Astrocyte of the cerebellum (primary cell): ENCODE data around the gene MOK.

Source experiments
- DNase-seq: peaks from one replicate; pipeline ENCODE4 v3.0.0-alpha.2; 2011; ENCODE audit warnings: low read depth
- H3K4me3 ChIP-seq: 2 replicates; pipeline ENCODE4 v1.5.1; 2011; ENCODE audit warnings: mild to moderate bottlenecking, low read depth, low read length, moderate library complexity
- in situ Hi-C: cut with HindIII; loops from 2 replicates; pipeline ENCODE4 v1.10.0; 2017; ENCODE audit warnings: low sequenced_read_pairs
- TF ChIP-seq, protein P1 (sequence below): IDR thresholded peaks from 2 replicates; pipeline ENCODE4 v1.5.1; 2012; ENCODE audit warnings: low read length, low read depth, moderate library complexity, mild to moderate bottlenecking; ENCODE audit errors: missing control alignments

MOK gene

DNA sequence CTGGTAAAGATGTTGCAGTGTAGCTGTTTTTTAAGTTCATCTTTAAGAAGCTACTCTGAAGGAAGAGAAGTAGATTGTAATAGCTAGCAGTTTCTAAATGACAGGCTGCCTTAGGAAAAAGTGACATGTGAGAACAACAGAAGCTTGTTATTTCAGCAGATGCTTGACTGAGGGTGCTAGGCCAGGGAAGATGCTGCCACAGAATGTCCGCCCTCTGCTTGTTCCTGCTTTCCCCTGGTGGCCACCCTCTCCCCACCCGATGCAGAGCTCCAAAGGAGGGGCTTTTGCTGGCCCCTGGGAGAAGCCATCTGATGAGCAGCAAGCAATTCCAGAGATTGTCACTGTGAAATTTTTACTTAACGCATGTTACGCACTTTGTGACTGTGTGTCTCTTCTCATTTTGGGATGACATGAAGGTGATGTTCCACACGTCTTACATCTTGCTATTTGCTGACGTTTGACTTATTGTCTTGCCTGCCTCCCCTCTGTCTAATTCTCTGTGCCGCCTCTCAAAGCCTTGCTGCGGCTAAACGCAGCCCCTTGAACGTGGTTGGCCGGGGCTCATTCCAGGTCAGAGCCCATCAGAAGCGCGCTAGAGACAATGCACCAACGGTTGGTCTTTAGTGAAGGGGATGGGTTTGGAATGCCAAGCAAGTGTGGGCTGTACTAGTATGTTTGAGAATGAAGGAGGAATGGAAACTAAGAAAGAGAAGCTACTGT, 120.5 kb downstream of the MOK start:
- no peak for DNase-seq
- H3K4me3 ChIP-seq = no peak overlapping the region
- TF ChIP-seq, protein P1, sequence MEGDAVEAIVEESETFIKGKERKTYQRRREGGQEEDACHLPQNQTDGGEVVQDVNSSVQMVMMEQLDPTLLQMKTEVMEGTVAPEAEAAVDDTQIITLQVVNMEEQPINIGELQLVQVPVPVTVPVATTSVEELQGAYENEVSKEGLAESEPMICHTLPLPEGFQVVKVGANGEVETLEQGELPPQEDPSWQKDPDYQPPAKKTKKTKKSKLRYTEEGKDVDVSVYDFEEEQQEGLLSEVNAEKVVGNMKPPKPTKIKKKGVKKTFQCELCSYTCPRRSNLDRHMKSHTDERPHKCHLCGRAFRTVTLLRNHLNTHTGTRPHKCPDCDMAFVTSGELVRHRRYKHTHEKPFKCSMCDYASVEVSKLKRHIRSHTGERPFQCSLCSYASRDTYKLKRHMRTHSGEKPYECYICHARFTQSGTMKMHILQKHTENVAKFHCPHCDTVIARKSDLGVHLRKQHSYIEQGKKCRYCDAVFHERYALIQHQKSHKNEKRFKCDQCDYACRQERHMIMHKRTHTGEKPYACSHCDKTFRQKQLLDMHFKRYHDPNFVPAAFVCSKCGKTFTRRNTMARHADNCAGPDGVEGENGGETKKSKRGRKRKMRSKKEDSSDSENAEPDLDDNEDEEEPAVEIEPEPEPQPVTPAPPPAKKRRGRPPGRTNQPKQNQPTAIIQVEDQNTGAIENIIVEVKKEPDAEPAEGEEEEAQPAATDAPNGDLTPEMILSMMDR = no peak
- in situ Hi-C loops = no loop called here

DNA sequence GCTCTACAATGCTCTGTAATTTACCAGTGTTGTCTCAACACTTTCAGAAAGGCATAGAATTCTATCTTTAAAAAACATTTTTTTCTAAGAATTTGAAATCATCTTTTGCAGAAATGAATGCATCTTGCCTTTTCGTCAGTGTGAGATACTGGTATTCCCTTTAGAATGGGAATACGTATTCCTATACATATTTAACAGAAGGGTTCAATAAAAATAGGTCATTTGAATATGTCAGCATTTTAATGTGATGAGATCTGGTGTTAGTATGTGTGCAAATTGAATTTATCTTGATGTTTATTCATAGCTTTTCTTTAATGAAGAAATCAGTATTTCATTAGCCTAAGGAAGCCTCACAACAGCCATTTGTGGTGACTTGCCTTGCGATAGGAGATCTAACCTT, 121.1 kb downstream of the MOK start:
- TF ChIP-seq, protein P1 = no peak
- DNase-seq = no peak
- H3K4me3 ChIP-seq = no peak overlapping the region
- in situ Hi-C loops = no loop called here

DNA sequence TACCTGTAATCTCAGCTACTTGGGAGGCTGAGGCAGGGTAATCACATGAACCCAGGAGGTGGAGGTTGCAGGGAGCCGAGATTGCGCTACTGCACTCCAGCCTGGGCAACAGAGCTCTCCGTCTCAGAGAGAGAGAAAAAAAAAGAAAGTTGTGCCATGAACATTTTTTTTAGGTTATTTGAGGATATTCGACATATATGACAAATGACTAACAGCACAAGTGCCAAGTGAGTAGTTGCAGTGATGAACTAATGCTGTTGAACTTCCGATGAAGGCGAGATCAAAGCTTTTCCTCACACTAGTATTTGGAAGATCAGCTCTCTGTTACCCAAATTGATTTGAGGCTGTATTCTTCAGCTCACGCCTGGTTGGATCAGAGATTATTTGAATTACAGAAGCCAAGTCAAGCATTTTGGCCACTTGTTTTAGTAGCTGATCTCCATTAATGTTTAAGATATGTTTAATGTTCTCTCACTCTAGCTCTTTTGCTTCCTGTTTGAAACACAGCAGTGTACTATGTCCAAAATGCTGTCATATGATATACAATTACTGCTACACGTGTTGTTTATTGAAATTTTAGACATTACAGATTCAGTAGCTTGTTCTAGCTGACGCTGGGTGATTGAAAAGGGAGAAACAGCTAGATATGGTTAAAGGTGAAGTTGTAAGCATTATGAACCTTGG, 121.9 kb downstream of the MOK start:
- no peak overlapping the region for H3K4me3 ChIP-seq
- in situ Hi-C loops = no loop called here
- no peak for DNase-seq
- TF ChIP-seq, protein P1 = no peak

DNA sequence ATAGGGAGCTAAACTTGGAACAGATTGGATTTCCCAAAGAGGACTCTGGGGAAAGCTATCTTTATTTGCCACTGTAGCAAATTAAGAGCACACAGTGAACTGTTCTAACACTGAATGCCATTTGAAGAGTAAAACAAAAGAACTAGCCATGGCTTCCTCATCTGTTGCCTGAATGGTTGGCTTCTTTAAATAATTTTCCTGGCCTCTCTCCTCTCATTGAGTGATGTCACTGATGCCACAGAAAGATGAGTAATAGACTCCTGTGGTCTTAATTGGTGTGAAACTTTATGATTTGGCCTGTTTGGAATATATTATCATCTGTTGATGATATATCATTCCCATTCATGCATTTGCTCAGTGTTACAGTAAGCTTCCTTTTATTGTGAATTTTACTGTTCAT, 122.8 kb downstream of the MOK start:
- in situ Hi-C loops = no loop called here
- no peak overlapping the region for H3K4me3 ChIP-seq
- DNase-seq = peak; percentile 62
- TF ChIP-seq, protein P1 = no peak

DNA sequence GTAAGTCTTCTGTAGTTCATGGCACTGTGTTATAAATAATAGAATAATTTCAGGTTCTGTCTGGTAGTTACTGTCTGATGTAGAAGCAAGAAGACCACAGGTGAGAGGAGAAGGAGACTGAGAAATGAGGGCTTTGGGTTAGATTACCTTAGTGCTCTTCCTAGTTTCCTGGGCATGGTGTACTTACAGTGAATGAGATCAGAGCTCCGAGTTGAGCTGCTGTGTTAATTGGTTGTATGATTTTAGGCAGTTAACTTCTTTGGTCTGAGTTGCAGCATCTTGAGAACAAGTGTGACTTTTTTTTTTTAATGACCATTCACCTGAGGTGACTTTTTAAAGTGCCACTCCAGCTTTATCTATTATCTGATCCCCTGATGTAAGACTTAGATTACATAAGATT, 123.8 kb downstream of the MOK start:
- no peak for DNase-seq
- in situ Hi-C loops = no loop called here
- H3K4me3 ChIP-seq = no peak overlapping the region
- TF ChIP-seq, protein P1 = no peak

DNA sequence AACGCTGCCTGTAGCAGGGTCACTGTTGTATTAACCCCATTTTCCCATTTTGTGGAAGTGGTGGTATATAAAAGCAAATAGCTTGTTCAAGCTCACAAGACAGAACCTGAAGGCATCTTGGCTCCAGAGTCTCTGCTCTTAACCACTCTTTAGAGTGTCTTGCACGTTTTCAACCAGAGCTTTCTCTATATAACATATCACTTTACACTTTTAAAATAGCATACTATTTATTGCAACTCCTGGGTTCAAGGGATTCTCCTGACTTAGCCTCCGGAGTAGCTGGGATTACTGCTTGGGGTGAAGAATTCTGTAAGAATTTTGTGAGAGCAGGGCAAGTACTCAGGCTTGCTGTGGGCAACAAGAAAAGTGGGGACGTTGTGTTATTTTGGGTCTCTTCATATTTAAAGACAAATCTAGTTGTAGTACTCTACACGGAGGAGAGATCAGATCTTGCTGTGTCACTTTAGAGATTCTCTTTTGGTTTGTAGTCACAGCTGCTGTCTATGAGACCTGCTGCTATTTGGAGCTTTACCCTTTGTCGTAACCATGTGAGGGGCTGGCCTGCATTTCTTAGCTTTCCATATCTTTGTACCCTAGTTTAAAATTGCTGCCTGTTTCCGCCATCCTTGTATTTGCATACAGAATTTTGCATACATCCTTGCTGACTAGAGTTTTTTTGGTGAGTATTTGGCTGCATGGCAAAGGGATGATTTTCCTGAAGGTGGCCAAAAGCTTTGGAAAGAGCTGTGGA, 124.5 kb downstream of the MOK start:
- in situ Hi-C loops = no loop called here
- TF ChIP-seq, protein P1 = no peak

More for the DNA sequence above, 124.5 kb downstream of the MOK start:
- no peak for DNase-seq
- H3K4me3 ChIP-seq = no peak overlapping the region
